ENCODE data around the gene SAMD11. TPM values are rescaled to one million over a fixed set of nuclear protein-coding genes. Genes with fewer than 3 reads are reported as not detected.

SAMD11 gene
- total RNA-seq, 1 donor from 2014 or later = 0.41 TPM

GRCh38 chr1:916173-917075, 7.3 kb upstream of the SAMD11 start:
- DNase-seq (ENCODE audit: low spot score in 2 of 2) = no peak
- FAIRE-seq = no peak

DNA sequence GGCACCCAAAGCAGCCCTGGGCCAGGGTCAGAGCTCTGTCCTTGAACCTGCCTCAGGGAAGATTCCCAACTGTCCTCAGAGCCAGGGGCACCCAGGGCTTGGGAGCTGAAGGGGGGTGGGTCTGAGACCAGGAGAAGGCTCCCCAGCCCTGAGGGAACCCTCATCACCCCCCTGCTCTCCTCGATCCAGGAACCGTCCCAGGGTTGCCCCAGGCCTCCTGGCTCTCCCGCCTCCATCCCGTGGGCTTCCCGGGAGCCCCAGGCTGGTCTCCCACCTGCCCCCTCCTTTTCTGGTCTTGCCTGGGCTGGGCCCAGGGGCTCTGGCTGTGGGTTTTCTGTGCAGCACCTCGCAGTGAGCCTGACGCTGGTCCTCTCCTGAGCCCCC, 6.7 kb upstream of the SAMD11 start:
- FAIRE-seq (no peak), DNase-seq (ENCODE audit: low spot score in 2 of 2) (no peak)

DNA sequence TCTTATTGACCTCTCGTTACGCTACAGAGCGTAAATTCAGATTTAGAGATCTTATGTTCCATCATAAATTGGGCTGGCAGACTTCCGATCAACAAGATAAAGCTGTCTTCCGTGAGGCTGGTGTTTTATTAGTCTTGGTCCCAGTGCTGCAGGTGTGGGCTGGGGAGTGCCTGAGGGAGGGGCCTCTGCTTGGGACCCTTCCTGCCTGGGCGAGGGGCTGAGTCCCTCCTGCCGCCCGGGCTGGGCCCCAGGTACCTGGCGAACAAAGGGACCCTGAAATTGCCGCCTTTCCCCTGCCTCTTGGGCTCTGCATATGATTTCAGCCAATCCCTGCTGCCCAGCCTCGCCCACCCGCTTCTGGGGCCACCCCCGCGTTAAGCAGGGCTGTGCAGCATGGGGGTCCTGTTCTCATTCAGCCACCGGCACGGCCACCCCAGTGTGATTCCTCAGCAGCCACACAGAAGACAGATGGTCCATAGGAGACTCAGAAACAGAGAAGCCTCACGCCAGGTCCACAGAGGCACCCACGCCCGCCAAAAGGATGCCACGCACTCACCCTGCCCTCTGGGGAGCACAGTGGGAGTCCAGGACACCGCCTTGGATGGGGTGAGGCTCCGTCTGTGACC, 6.1 kb upstream of the SAMD11 start:
- FAIRE-seq (no peak), DNase-seq (ENCODE audit: low spot score in 2 of 2) (no peak)

DNA sequence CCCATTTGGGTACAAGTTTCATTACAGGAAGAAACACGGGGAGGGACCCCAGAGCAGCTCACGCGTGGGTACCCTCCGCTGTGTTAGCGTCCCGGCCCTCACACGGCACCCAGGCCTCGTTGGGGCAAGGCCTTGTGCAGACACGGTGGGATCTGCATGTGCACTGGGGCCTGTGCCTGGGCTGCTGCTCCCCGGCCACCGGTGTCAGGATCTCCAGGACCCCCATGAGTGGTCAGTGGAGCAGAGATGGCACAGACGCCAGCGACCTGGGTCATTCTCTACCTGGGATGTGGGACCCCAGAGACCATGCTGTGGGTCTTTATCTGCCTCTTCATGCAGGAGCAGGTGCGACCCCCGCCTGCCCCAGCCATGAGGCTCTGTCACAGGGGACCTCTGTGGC, 5.4 kb upstream of the SAMD11 start:
- no peak for FAIRE-seq
- DNase-seq (ENCODE audit: low spot score in 2 of 2) = no peak

DNA sequence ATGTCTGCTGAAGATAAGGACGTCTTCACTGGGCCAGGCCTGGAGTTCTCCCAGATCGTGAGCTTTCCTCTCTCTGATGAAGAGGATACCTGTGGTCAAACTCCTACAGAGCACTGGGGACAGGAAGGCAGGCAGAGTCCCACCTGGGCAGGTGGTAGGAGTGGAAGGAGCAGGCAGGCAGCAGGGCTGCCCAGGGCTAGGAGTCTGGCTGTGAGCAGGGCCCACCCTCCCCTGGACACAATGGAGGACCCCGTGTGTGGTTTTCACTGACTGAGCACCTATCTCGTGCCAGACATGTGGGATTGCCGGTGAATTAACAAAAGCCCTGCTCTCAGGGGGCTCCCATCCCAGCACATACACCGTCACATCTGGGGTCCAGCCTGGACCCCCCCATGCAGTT, 4.9 kb upstream of the SAMD11 start:
- no peak for DNase-seq (ENCODE audit: low spot score in 2 of 2)

DNA sequence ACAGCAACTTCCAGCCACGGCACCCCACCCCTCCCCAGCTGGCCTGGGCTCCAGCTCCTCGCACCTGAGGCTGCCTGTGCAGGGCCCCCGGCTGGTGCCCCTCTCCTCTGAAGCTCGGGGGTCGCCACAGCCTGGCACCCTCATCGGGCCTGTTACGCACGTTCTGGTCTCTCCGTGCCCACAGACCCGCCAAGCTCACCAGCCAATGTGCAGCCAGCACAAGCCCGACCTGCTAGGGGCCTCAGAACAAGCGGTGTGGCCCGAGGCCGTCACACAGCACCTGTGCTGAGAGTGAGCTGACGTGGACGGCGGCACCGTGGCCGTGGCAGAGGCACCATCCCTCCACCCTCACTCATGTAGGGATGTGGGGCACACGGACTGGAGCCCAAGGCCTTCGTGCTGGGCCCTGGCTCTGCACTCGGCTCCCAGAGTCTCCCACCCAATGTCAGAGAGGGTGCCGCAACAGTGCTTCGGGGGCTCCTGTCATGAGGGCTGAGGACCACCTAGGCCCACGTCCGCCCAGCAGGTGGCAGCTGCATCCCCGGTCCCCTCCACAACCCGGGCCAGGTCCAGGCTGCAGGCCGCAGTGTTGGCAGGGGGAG, 4.4 kb upstream of the SAMD11 start:
- DNase-seq (ENCODE audit: low spot score in 2 of 2) (no peak), FAIRE-seq (no peak)

More for the DNA sequence above, 4.9 kb upstream of the SAMD11 start:
- no peak for FAIRE-seq

- DNase-seq (ENCODE audit: low spot score in 2 of 2) = no peak
- no peak for FAIRE-seq
Measured at GRCh38 chr1:920010-920409, 3.7 kb upstream of the SAMD11 start.

DNA sequence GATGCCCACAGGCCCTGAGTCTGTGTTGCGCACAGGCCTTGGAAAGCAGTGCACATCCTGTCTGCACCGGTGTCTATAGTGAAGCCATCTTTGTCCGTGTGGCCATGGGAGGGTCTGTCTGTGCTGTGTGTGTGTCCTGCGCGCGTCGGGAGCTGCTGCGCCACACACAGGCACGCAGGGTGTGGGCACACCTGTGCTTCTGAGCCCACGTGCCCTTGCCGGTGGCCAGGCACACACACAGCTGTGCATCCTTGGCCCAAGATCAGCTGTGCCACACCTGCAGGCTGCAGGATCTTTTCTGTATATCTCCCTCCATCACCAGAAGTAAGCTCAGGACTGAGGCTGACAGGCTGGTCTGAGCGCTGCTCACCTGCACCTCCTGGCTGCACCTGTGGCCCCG, 3.2 kb upstream of the SAMD11 start:
- FAIRE-seq (no peak), DNase-seq (ENCODE audit: low spot score in 2 of 2) (no peak)

GRCh38 chr1:921011-921837, 2.5 kb upstream of the SAMD11 start:
- FAIRE-seq (no peak), DNase-seq (ENCODE audit: low spot score in 2 of 2) (peak; percentile 86 to 91)

DNA sequence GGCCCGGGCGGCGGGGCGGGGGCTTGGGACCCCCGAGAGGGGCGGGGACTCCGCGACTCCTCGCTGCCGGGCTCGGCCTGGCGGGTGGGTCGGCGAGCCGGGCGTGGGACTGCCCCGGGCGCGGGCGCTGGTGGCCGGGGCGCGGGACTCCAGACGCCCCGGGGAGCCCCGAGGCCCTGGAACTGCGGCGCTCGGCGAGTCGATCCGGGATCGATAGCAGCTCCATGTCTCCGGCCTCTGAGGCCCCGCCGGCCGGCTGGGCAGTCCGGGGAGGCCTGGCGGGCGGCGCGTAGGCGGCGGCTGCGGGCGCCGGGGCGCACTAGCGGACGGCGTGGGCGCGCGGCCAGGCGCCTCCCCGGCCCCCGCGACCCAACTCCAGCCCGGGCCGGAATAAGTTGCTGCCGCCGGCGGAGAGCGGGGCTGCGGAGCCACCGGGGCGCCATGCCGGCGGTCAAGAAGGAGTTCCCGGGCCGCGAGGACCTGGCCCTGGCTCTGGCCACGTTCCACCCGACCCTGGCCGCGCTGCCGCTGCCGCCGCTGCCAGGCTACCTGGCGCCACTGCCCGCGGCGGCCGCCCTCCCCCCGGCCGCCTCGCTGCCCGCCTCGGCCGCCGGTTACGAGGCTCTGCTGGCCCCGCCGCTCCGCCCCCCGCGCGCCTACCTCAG, 400 bp downstream of the SAMD11 start:
- DNase-seq (ENCODE audit: low spot score in 2 of 2) (no peak), FAIRE-seq (no peak)

DNA sequence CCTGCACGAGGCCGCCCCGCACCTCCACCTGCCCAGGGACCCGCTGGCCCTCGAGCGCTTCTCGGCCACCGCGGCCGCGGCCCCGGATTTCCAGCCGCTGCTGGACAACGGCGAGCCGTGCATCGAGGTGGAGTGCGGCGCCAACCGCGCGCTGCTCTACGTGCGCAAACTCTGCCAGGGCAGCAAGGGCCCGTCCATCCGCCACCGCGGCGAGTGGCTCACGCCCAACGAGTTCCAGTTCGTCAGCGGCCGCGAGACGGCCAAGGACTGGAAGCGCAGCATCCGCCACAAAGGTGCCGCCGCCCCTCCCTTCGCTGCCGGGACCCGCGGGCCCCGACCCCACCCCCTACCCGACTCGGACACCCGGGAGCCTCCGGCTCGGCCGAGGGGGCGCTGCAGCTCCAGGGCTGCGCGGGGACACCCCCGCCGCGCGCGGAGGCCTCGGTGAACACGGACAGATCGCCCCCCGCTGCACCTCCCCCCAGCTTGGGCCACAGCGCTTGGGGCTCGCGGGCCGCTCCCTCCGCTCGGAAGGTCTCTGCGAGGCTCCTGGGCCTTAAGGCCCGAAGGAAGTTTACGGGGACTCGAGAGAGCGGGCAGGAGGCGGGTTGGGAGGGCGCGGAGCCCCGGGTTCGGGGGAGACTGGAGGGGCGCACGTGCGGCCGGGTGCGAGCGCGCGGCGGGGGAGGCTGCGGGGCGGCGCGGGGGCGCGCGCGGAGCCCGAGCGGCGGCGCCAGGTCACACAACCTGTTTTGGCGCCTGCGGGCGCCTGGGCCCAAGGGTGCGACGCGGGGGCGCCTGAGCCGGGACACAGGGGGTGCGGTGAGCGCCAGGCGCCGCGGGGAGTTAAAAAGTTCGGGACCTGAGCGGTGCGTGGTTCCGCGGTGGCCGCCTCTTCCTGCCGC, 1.2 kb downstream of the SAMD11 start:
- DNase-seq (ENCODE audit: low spot score in 2 of 2) (no peak), FAIRE-seq (no peak)

DNA sequence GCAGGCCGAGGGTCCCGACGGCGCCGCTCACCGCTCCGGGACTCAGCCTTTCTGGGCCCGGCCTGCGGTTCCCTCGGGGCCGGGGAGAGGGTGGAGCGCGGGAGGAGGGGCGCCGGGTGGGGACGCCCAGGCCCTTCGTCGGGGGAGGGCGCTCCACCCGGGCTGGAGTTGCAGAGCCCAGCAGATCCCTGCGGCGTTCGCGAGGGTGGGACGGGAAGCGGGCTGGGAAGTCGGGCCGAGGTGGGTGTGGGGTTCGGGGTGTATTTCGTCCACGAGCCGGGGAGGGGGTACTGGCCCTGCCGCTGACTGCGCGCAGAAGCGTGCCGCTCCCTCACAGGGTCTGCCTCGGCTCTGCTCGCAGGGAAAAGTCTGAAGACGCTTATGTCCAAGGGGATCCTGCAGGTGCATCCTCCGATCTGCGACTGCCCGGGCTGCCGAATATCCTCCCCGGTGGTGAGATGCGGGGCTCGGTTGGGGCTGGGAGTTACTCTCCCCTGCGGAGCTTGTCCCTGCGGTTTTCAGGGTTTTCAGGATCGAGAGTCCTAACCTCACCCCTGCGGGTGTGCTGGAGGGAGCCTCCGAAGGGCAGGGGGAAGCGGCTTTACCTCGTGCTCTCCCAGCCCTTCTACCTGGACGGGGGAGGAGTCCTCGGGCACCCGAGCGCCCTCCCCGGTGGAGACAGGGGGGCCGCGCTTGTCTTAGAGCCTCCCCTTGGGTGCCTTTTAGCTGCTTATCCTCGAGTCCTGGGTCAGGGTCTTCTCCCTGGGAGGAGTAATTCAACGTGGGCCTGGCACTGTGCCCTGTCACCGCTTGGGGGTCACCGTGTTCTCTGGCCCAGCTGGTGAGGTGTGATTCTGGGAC, 2.1 kb downstream of the SAMD11 start:
- DNase-seq (ENCODE audit: low spot score in 2 of 2) (no peak), FAIRE-seq (no peak)

- FAIRE-seq (no peak), DNase-seq (ENCODE audit: low spot score in 2 of 2) (no peak)
Measured at GRCh38 chr1:927234-927633, 3.5 kb downstream of the SAMD11 start.

GRCh38 chr1:927748-928147, 4.0 kb downstream of the SAMD11 start:
- FAIRE-seq (no peak), DNase-seq (ENCODE audit: low spot score in 2 of 2) (no peak)

DNA sequence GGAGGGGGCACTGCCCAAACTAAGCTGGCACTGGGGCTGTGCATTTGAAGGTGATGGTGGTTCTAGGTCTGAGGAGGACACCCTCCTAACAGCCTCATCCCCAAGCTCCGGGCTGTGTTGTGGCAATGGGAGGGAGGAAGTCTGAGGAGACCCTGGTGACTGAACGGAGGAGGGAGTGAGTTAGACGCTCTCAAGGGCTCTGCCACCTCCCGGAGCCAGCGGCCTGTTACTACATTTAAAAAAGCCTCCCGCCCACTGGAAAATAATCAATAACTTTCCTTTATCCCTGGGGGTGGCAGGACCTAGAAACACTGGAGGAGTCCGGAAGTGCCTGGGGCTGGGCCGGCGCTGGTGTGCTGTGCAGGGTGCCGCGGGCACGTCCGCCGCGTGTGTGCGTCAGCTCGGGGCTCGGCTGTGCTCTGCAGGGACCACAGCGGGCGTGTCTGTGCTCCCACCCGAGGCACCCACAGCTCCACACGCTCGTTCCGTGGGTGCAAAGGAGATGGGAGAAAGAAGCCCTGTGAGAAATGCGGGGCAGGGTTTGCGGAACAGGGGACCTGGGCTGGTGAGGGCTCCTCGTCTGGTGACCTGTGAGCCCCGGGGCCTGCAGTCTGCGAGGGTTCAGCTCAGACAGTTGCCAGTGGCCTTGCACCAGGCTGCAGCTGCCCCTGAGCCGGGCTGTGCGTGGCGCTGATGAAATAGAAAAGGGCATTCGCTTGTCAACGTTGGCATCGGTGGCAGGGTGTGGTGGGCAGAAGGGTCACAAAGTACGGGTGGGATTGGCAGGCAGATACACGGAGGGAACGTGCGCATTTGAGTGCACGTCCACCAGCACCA, 5.3 kb downstream of the SAMD11 start:
- FAIRE-seq = no peak

GRCh38 chr1:929712-930632, 6.2 kb downstream of the SAMD11 start:
- FAIRE-seq = no peak
- no peak for DNase-seq (ENCODE audit: low spot score in 2 of 2)

More for the DNA sequence above, 5.3 kb downstream of the SAMD11 start:
- no peak for DNase-seq (ENCODE audit: low spot score in 2 of 2)

Measured in frontal cortex (tissue), 4 donors.